Activated T-helper 1 cell treated with anti-CD3 and anti-CD28 coated beads, Interleukin-2, amount 50 U/mL, for 16 hours (primary cell): ENCODE measurements around the gene OLFML1.
"Not testable (repeated sequence)": the region's sequence is repeated elsewhere in the genome, so short reads cannot be mapped to it uniquely, and the experiment has no call there.

Source experiments
- DNase-seq, 2 donors: peaks; one replicate each; pipeline ENCODE4 v3.0.0-alpha.2; 2020; ENCODE audit warnings: low read depth in 1 of 2, low spot score in 1 of 2

Gene OLFML1

DNA sequence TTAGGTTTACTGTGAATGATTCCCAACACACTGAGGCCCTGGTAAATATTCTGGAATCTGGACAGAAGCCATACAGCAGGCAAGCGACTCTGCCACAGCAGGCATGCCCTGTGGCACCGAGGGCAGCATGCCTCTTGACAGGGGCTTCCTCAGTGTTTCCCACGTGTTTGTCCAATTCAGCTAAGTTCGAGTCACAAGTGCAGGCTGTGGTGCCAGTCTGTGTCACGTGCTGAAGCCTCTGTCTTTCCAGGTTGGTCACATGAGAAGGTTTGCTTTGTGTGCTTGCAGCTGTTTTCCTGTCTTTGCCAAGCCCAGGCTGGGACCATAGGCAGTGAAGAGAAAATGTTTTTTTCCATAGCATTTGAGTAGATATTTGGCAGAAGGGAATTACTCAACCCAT lies 26.1 kb downstream of the OLFML1 start:
- DNase-seq = no peak

DNA sequence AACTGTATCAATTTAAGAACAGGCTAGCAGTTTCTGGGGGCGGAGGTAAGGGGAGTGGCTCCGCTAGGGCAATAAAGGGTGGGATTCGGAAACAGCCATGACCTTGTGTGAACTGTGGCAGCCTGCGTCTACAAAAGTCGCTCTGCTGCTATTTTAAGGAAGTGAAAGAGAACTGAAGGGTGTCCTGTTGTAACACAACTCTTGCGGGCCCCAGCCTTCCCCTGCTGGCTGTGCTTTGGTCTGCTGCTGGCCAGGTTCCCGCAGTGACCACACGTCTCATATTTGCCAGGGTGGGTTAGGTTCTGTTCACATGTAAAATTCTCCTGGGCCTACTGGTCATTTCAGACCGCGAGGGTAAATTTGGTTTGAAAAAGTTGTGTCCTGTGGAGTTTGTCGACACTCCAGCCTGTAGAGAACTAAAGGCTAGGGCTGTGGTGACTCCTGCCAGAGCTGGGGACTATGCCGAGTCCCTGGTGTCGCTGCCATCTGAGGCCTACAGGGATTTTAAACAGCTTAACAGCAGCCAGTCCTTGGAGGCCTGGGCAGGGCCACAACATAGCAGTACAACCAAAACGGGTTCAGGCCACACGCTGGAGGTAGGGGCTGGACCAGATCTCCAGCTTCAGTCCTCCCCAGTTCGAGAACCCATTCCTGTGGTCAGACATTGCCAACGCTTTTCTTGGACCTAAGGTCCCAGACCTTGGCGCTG lies 27.4 kb downstream of the OLFML1 start:
- DNase-seq = no peak

GRCh38 chr11:7513234-7514098 lies 28.2 kb downstream of the OLFML1 start, which contains the start of gene PPFIBP2:
PPFIBP2 (plus strand) TSS chr11:7513999; CDS start chr11:7549476, 35,477 bp downstream.
- peak; percentile 60 to 73 for DNase-seq

DNA sequence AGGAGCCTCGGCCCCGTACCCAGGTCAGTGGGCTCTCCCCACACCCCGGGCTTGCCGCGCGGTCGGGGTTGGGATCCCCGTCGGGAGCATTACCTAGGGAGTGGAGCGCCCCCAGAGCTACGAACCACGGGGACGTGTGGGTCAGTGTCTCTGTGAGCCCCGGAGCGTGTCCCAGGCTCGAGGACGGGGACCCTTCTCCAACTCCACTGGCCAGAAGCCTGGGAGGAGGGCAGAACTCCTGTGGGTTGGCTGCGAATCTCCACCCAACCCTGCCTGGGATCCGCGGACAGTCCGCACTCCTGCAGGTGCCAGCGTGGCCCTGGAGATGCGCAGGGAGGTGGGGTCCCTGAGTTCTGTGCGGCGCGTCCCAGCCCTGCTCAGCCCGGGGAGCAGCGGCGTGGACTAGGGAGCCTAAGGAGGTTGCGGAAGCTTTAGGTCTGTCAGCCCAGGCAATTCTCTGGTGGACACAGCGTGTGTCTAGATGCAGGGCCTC lies 28.8 kb downstream of the OLFML1 start:
- peak in 1 of 2 donors; percentile 3 for DNase-seq

GRCh38 chr11:7515447-7515886 lies 30.2 kb downstream of the OLFML1 start:
- no peak for DNase-seq

DNA sequence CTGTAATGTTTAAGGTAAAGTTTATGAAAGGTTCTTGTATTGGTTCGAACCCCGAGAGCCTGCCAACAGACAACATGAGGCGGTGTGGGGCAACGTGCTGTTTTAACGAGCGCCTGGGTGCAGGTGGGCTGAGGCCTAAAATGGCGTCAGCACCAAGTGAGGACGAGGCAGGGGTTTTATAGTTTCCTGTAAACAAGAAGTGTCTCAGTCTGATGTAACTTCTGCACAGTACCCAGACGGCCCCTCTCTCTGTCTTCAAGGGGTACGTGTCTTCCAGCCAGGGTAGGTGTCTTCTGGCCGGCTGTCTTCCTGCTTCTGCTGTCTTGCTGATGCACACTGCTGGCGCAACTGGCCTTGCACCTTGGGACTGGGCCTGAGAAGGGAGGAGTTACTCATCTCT lies 31.2 kb downstream of the OLFML1 start:
- DNase-seq = no peak

DNA sequence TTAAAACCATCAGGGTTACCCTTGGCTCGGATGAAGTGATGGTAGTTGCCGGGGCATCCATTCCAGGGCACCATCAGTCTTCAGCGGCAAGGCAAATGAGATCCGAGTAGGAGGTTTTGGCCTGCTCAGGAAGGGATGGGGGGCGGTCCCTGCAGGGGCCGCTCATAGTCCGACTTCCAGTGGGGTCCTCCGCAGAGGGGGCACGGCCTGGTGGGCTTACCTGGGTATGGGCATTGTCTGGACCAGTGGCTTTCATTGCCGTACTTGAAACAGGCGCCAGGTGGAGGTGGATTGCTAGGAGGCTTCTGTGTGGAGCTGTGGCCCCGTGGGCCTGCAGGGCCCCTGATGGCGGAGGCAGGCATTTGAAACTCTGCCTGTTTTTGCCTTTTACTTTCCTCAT lies 32.4 kb downstream of the OLFML1 start:
- not testable (repeated sequence) for DNase-seq

GRCh38 chr11:7518811-7519562 lies 33.7 kb downstream of the OLFML1 start:
- DNase-seq = no peak

GRCh38 chr11:7520011-7520942 lies 35.0 kb downstream of the OLFML1 start:
- no peak for DNase-seq

- no peak for DNase-seq
Measured at GRCh38 chr11:7520981-7521487, 35.7 kb downstream of the OLFML1 start.

- no peak for DNase-seq
Measured at GRCh38 chr11:7522121-7522520, 36.8 kb downstream of the OLFML1 start.

- no peak for DNase-seq
Measured at GRCh38 chr11:7522546-7522945, 37.2 kb downstream of the OLFML1 start.

GRCh38 chr11:7523416-7524210 lies 38.3 kb downstream of the OLFML1 start:
- no peak for DNase-seq

GRCh38 chr11:7524462-7525235 lies 39.3 kb downstream of the OLFML1 start:
- DNase-seq = no peak

DNA sequence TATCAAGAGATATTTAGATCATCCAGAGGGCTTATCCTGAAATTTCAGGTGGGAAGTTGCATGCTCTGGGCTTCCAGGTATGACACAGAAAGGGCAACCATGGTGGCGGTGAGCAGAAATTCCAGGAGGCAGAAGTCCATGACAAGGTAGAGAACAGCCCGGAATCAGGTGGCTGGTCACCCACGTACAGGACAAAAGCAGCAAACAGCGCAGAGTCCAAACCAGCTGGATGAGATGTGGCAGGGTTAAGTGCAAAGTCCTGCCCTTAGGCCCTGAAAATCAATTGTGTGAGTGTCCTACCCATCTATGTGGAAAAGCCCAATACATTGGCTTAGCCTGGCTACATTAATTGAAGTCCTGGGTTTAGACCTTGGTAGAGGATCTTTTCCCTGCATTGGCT lies 40.1 kb downstream of the OLFML1 start:
- no peak for DNase-seq

GRCh38 chr11:7527029-7527428 lies 41.7 kb downstream of the OLFML1 start:
- DNase-seq = no peak

- DNase-seq = no peak
Measured at GRCh38 chr11:7528514-7529049, 43.3 kb downstream of the OLFML1 start.

DNA sequence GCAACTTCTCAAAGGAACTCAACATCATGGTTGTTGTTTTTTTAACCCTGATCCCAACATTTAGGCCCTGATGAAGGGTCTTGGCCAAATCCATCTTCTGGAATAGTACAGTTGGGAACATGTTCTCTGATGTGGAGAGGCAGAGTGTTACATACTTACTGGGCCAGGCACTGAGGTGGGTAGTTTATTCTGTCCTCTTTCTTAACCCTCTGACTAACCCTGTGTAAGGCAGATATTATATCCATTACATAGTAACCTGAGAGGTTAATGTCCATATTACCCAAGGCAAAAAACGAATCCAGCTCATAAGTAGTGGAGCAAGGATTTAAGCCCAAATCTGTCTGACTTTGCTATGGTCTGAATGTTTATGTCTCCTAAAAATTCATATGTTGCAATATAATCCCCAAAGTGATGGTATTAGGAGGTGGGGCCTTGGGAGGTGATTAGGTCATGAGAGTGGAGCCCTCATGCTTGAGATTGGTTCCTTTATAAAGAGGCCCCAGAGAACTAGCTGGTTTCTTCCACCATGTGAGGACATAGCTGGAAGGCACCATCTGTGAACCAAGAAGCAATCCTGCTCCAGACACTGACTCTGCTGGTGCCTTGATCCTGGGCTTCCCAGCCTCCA lies 44.8 kb downstream of the OLFML1 start:
- DNase-seq = no peak
